GM23338 (cell line): Measurements from ENCODE around the gene RPS6KA3.

Source experiments
- EZH2 ChIP-seq: fragments of 200-600 bp; sonication (generic); IDR thresholded peaks from one replicate; pipeline ENCODE4 v1.8.0; 2017; ENCODE audit warnings: antibody characterized with exemption, mild to moderate bottlenecking, low read depth; ENCODE audit not compliant: unreplicated experiment
- EZH2phosphoT487 ChIP-seq: fragments of 200-600 bp; sonication (generic); IDR thresholded peaks from one replicate; pipeline ENCODE4 v1.8.1; 2018; ENCODE audit warnings: antibody characterized with exemption; ENCODE audit not compliant: unreplicated experiment
- POLR2AphosphoS5 ChIP-seq: IDR thresholded peaks from 2 replicates; pipeline ENCODE4 v1.6.1; 2016; ENCODE audit warnings: antibody characterized with exemption, low read depth
- TF ChIP-seq, protein P1 (sequence below), 2 experiments: fragments of 200-600 bp in 1 of 2; sonication (generic) in 1 of 2; conservative IDR thresholded peaks; 2 replicates each; pipeline versions ENCODE4 v1.5.1 to v1.6.1; 2016 to 2017; ENCODE audit warnings: antibody characterized with exemption in 2 of 2, low read depth in 2 of 2, mild to moderate bottlenecking in 2 of 2, moderate library complexity in 1 of 2
- TF ChIP-seq, protein P2 (sequence below): IDR thresholded peaks from one replicate; pipeline ENCODE4 v1.6.1; 2018; ENCODE audit warnings: antibody characterized with exemption; ENCODE audit not compliant: unreplicated experiment

DNA sequence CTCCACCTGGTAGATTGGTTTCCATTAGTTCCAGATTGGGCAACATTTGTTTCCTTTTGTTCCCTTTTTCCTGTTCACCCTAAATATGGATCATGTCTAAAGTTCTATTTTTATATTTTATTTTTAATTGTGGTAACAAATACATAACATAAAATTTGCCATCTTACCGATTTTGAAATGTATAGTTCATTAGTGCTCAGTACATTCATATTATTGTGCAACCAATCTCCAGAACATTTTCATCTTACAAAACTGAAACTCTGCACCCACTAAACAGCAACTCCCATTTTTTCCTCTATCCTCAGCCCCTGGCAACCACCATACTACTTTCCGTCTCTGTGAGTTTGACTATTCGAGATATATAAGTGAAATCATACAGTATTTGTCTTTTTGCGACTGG lies 14.2 kb upstream of the RPS6KA3 start:
- TF ChIP-seq, protein P1, sequence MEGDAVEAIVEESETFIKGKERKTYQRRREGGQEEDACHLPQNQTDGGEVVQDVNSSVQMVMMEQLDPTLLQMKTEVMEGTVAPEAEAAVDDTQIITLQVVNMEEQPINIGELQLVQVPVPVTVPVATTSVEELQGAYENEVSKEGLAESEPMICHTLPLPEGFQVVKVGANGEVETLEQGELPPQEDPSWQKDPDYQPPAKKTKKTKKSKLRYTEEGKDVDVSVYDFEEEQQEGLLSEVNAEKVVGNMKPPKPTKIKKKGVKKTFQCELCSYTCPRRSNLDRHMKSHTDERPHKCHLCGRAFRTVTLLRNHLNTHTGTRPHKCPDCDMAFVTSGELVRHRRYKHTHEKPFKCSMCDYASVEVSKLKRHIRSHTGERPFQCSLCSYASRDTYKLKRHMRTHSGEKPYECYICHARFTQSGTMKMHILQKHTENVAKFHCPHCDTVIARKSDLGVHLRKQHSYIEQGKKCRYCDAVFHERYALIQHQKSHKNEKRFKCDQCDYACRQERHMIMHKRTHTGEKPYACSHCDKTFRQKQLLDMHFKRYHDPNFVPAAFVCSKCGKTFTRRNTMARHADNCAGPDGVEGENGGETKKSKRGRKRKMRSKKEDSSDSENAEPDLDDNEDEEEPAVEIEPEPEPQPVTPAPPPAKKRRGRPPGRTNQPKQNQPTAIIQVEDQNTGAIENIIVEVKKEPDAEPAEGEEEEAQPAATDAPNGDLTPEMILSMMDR (conservative IDR thresholded peaks at IDR 0.05; ENCODE audit: low read depth in 2 of 2) = no peak
- TF ChIP-seq POLR2AphosphoS5 (no peak), EZH2 (no peak), EZH2phosphoT487 (no peak)
- TF ChIP-seq, protein P2, sequence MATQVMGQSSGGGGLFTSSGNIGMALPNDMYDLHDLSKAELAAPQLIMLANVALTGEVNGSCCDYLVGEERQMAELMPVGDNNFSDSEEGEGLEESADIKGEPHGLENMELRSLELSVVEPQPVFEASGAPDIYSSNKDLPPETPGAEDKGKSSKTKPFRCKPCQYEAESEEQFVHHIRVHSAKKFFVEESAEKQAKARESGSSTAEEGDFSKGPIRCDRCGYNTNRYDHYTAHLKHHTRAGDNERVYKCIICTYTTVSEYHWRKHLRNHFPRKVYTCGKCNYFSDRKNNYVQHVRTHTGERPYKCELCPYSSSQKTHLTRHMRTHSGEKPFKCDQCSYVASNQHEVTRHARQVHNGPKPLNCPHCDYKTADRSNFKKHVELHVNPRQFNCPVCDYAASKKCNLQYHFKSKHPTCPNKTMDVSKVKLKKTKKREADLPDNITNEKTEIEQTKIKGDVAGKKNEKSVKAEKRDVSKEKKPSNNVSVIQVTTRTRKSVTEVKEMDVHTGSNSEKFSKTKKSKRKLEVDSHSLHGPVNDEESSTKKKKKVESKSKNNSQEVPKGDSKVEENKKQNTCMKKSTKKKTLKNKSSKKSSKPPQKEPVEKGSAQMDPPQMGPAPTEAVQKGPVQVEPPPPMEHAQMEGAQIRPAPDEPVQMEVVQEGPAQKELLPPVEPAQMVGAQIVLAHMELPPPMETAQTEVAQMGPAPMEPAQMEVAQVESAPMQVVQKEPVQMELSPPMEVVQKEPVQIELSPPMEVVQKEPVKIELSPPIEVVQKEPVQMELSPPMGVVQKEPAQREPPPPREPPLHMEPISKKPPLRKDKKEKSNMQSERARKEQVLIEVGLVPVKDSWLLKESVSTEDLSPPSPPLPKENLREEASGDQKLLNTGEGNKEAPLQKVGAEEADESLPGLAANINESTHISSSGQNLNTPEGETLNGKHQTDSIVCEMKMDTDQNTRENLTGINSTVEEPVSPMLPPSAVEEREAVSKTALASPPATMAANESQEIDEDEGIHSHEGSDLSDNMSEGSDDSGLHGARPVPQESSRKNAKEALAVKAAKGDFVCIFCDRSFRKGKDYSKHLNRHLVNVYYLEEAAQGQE = no peak
